H1 (cell line): ENCODE data around the gene CTNNA3. TPM values are rescaled to one million over a fixed set of nuclear protein-coding genes. Genes with fewer than 3 reads are reported as not detected.

Experiments used
- TEAD4 ChIP-seq: IDR thresholded peaks from 2 replicates; pipeline ENCODE4 v1.6.1; 2012; ENCODE audit warnings: low read depth, low read length, inconsistent platforms, mixed read lengths
- polyA plus RNA-seq, 7 experiments: library from polyadenylated mRNA; depleted of rRNA in 3 of 7; stranded (reverse) in 5 of 7; unstranded in 2 of 7; fragments of >200 nt in 5 of 7; fragments of 200-250 nt in 2 of 7; gene quantifications; 1 replicate in 5 of 7; 2 replicates in 1 of 7; 4 replicates in 1 of 7; pipeline versions ENCODE4 v1.2.1 to v1.2.3, GENCODE V29; 2011 to 2013; ENCODE audit warnings: missing spikeins in 2 of 7, mixed read lengths in 2 of 7
- total RNA-seq: library from RNA; stranded (reverse); fragmentation: NEBNext Ultra II Directional; extraction: Animal tissue kit (Norgen Biotek cat#: 25700); gene quantifications from 2 replicates; pipeline ENCODE4 v1.2.1, GENCODE V29; 2021
- TF ChIP-seq, protein P1 (sequence below): IDR thresholded peaks from 2 replicates; pipeline ENCODE4 v1.6.1; 2011; ENCODE audit warnings: low read length, improper control_type of control experiment

The CTNNA3 gene
- total and polyA plus RNA-seq, 2 of the 8 experiments (the other 6 are each of a cell fraction or from before 2014, with no cell fraction given) = 1.3 to 1.5 TPM

DNA sequence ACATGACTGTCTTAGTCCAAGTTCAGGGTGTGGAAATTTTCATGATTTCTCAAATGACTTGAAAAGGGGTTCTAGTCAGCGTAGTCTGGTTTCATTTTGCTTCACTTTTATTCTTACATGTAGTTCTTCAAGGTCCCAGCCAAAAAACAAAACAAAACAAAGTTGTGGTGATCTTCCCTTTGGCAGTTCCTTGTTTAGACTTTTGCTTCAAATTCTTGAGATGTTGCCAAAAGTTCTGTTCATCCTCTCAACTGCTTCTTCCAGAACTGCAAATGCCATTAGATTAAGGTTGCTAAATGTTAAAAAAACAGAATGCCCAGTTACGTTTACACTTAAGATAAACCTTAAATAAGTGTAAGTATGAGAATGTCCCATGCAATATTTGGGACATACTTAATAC is 1140.9 kb downstream of the CTNNA3 start (continued):
- TF ChIP-seq, protein P1, sequence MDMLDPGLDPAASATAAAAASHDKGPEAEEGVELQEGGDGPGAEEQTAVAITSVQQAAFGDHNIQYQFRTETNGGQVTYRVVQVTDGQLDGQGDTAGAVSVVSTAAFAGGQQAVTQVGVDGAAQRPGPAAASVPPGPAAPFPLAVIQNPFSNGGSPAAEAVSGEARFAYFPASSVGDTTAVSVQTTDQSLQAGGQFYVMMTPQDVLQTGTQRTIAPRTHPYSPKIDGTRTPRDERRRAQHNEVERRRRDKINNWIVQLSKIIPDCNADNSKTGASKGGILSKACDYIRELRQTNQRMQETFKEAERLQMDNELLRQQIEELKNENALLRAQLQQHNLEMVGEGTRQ = no peak
- no peak for TF ChIP-seq TEAD4
- TF ChIP-seq, all 59 proteins: peak for 0
